Suppressor macrophage treated with lipopolysaccharide for 1 hour (primary cell): ENCODE results near the gene TAOK3.
A peak's percentile ranks its signal among the peaks of the same experiment; 100 is the strongest.
"Not testable (repeated sequence)": the region's sequence is repeated elsewhere in the genome, so short reads cannot be mapped to it uniquely, and the experiment has no call there.

ENCODE experiments used
- DNase-seq, 3 donors: peaks; one replicate each; pipeline ENCODE4 v3.0.0-alpha.2; 2020 to 2022

Gene TAOK3

DNA sequence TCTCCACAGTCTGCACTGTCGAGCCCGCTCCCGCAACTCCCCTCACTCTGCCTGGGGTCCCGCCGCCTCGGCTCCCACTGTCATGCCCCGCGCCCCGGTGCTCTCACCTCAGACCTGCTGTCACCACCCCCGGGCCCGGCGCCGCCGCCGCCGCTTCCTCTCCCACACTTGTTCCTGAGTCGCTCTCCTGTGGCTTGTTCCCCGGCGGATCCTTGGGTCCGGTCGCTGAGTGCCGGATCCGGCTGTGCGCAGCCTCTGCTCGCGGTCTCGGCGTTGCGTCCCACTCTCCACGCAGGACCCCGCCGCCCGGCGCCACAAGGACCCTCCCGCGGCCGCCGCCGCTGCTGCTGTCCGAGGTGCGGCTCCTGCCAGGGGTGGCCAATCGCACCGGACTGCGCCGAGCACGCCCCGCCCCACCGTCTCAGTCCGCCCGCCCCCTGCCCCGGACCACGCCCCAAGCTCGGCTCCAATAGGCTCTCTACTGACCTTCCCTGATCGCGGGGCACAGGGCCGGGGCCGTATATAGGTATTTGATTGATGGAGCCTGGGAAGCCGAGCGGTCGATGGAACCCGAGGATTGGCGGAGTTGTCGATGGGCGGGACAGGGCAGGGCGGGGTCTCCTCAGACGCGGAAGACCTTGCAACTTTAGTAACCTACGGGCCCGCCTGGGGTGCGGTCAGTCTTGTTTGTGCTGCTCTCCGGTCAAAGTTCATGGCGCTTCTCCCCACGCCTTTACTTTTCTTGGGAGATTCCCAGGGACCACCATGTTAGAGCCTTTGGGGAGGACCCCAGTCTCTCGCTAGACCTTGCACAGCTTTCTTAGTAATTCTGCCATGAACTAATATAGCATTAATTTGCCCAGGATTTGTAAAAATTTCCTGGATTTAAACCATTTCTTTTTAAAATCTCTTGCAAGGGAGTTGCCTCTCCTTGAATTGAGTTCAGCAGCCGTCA, at the start of gene TAOK3:
Gene TAOK3 (minus strand): TSS at position 367 of the 955 bp plus-strand sequence. CDS start 117,340 bp downstream, outside the sequence.
- peak; percentile 99 for DNase-seq

DNA sequence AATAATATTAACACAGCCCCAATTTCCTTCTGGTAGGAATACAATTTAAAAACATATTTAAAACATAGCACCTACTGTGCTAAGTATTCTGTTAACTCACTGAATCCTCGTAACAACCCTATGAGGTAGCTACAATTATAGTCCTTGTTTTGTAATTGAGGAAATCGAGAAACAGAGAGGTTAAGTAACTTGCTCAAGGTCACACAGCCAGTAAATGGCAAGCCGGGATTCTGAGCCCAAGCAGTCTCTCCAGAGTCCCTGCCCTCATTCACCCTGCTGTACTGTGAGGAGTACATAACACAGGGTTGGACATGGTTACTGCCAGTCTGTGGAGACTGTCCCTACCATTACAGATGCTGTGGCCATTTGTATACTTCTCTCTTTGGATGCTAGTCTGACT, 48.0 kb upstream of the TAOK3 start:
- no peak for DNase-seq

DNA sequence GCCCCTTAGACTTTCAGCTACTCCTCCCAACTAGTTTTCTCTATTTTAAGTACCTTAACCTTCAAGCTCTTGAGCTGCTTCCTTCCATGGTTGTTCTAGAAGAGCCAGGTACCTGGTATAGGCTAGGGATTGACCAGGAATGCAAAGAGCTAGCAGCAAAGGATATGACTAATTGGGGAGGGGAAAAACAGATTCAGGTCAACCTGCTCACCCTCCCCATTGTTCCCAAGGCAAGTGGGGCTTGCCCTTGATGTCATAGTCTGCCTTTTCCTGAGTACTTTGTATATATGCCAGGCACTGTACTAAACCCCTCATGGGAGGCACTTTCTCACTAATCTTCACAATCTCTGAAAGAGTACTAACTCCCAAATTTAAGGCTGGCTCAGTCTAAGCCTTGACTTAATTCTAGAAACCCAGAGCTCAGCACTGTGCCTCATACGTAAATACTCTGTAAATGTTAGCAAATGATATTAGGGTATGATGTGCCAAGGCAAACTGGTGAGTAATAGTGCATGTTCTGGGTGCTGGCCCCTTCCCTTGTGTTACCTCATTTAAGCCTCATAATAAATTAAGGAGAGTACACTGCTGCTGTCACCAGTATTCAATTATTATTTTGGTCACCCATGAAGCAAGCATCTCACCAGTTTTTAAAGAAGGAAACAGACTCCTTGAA, 45.8 kb upstream of the TAOK3 start:
- no peak for DNase-seq

DNA sequence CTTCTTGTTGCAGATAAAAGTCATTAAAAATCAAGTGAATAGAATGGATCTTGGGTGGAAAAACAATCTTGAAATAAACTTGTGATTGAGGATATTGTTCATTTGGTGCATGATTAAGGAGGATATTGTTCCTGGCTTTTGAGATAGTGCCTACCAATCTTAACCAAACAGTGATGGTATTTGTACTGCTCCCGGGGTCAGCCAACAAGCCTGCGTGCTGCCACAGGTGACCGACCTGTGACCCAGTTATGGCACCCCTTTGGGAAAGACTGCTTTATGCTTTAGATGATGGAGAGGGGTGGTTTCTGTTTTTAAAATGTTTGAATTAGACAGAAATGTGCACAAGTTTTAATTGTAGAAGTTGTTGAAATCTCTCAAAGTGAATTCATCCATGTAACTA, 45.2 kb upstream of the TAOK3 start:
- no peak for DNase-seq

DNA sequence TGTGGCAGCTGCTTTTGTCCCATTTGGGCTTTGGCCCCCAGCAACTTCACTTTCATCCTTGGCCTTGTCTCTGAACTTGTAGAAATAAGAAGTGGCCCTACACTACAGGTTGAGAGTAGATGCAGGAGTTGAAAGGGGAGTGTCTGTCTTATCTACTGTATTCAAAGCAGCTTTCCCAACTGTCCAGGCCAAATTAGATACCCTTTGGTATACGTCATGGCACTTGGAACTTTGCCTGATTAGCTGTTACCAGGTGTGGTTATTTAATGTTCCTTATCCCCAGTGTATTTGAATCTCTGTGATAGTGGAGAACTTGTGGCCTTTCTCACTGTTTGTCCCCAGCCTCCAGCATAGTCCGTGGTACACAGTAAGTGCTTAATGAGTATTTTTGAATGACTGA, 37.1 kb upstream of the TAOK3 start:
- no peak for DNase-seq

DNA sequence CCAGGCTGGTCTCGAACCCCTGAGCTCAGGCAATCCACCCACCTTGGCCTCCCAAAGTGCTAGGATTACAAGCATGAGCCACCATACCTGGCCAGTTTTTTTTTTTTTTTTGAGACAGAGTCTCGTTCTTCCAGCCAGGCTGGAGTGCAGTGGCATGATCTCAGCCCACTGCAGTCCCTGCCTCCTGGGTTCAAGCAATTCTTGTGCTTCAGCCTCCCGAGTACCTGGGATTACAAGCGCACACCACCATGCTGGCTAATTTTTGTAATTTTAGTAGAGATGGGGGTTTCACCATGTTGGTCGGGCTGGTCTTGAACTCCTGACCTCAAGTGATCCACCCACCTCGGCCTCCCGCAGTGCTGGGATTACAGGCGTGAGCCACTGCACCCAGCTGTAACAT, 35.5 kb upstream of the TAOK3 start:
- DNase-seq, result not testable (repeated sequence)

DNA sequence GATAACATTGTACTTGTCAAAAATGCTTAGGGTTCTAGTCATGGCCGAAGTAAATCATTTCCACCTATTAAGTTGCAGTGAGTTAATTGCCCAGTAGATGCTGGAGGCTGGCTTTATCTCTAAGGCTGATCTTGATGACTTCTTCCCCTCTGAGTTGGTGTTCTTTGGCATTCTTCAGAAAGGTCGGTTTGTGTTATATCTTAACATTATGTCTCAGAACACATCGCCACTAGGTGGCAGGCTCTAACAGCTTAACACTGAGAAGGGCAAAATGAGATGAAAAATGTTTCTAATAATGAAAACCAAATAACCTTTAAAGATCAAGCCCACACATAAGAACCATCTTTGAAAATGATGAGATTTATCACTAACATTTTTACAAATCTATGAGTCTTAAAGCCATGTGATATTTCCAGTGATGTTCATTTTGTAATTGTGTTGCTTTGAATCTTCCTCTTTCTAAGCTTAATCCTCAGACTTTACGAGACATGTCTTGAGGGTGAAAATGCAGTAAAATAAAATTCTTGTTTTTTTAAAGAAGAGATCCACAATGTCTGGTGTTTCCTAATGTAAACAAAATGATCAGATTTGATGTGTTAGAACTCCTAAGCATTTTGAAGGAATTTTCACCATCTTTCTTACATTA, 32.3 kb upstream of the TAOK3 start:
- peak; percentile 58 to 78 (median 72) for DNase-seq

DNA sequence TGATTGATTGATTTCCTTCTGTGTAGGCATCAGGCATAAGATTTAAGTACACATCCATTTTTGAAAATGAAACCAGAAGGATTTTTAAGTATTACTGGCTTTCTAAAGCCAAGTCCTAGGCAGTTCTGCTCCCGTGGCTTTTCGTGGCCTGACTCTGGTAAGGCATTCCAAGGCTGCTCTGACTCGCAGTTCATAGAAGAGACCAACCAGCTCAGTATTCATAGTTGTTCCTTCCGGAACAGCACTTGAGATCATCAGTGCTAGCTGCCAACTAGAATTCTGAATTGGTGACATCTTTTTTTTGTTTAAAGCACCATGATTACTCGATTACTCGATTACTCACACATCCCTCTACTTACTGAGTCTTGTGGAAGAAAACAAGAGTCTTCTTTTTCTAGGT, 29.5 kb upstream of the TAOK3 start:
- DNase-seq, result no peak

DNA sequence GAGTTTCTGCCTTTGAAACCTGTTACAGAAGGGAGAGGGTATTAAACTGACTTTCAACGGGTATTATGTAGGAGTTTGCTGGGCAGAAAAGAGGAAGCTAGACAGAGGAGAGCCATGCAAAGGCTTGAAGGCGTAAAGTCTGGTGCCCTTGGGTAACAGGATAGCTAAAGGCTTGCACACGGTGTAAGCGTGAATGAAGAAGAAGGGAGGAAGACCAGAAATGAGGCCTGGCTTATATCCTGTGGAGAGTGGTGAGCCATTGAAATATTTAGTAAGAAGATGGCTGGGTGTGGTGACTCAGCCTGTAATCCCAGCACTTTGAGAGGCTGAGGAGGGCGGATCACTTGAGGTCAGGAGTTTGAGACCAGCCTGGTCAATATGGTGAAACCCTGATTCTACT, 26.2 kb upstream of the TAOK3 start:
- DNase-seq, result peak; percentile 46 to 47 (median 46)

DNA sequence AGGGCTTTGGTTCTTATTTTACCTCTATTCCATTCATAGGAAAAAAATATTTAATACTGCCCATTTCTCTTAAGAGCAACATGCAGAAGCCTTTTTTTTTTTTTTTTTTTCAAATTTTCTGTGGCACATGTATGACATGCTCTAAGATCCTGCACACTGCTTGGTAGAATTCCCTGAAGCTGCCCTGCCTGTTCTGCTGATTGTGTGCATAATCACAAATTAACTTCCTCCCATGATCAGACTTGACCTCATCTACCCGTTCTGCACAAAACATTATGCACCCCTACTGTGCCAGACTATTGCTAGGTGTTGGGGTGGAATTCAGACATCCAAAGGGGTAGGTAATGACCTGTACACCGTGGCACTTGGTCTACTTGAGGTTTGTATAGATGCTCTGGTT, 25.8 kb upstream of the TAOK3 start:
- peak in 1 of 3 donors; percentile 10 for DNase-seq

DNA sequence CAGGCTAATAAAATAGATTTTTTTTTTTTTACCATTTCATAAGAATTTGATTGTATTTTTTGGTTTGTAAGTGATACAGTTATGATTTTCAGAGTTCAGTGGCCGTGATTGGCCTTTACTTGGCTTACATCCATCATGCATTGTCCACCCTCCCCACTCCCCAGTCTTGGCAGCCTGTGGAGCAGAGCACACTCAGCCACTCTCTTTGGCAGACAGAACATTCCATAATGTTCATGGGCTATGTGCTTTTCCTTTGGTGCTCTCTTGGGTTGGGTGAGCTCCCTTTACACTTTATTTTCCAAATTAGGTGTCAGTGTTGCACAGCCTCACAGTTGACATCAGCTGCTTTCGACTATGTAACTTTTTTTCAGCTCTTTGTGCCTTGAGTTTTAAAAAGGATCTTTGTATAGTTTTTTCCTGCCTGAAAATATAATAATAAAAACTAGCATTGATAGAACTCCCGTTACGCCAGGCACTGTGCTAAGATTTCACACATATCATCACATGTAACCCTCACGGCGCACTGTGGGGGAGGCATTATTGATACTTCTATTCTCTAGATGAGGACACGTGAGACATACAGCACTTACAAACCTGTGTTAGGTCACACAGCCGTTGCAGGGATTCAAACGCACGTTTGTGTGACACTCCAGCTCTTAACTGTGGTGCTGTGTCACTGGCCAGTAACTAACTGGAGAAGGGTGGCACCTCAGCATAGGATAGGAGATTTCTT, 25.2 kb upstream of the TAOK3 start:
- DNase-seq, result no peak

DNA sequence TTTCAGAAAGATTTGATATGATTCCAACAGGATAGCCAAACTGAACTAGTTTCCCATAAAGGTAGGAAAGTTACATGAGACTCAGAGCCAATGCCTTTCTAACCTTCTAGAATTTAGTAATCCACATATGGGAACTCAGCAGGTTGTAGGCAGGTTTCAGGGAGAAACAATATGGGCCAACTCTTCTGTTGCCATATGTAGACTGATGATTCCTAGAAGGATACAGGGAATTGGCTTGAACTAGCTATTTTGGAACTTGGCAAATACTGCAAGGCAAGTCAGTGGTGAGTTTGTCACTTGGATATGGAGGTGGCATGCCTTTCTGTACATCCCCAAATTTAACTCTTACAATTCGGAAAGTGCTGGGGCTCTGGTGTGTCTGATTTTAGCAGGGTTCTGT, 19.1 kb upstream of the TAOK3 start:
- DNase-seq, result no peak

DNA sequence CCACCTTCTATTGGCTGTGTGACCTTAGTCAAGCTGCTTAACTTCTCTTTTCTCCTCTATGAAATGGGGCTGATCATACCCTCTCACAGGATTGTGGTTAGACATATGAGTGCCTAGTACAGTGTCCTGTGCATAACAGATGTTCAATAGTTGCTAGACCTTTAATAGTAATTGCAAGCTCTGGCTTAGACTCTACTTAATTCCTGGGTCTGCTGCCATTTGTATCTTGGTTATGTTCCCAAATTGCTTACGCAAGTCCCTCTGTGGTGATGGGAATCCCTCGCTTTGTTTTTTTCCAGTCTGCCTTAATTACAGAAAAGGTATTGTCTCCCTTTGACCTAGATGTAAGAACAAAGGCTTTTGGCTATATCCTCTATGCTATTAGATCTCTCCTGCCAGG, 18.7 kb upstream of the TAOK3 start:
- DNase-seq, result no peak

DNA sequence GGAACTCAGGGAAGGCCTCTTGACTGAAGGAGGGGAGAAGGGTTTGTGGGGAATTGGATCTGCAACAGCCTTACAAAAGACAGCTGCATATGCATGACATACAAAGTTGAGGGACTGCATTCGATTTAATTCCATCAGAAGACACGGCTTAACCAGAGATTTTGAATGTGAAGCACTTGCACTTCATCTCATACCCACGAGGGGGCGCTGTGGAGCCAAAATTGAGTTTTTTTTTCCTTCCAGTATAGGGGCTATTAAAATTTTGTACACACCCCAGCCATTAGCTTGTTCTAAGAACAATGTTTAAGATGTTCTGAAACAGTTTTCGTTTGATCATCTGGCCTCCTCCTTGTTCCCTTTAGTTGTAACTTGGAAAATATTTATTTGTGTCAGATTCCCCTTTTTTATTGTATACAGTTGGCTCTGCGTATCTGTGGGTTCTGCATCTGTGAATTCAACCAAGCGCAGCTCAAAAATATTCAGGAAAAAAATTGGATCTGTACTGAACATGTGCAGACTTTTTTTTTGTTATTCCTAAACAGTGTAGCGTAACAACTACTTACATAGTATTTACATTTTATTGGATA, 5.3 kb upstream of the TAOK3 start:
- peak; percentile 64 to 72 (median 65) for DNase-seq

DNA sequence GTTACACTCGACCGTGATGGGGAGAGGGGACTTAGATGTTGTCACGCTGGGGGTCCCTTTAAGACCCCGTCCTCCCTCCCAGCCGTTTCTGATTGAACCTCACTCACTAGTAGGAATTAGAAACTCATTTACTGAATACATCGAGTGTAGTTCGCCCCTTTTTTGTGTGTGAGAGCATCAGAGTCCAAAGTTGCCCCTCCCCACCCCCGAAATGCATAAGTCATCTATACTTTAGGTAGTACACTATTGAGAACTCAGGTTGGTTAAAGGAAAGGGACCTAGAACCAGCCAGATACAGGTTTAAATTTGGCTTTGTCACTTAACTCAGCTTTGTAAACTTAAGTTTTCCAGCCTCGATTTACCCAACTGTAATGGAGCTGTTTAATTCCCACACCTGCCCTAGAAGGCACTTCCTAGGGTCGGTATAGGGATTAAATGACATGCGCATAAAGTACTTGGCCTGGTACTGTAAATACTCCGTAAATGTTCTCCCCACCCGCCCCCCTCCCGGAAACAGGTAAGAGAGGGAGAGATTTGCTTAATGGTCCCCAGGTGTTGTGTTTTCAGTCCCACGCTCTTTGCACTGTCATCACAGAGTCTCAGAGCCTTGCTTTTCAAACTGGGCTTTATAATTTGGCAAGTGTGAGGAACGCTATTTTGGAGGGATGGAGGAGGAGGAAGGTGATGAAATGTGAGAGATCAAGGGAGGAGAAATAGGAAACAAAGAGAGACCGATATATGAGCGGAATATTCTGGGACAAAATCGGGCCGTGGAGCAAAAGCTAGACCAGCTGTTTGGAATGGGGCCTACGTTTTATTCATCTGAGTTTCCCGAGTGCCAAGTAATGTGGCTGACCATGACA, 4.5 kb upstream of the TAOK3 start:
- no peak for DNase-seq

DNA sequence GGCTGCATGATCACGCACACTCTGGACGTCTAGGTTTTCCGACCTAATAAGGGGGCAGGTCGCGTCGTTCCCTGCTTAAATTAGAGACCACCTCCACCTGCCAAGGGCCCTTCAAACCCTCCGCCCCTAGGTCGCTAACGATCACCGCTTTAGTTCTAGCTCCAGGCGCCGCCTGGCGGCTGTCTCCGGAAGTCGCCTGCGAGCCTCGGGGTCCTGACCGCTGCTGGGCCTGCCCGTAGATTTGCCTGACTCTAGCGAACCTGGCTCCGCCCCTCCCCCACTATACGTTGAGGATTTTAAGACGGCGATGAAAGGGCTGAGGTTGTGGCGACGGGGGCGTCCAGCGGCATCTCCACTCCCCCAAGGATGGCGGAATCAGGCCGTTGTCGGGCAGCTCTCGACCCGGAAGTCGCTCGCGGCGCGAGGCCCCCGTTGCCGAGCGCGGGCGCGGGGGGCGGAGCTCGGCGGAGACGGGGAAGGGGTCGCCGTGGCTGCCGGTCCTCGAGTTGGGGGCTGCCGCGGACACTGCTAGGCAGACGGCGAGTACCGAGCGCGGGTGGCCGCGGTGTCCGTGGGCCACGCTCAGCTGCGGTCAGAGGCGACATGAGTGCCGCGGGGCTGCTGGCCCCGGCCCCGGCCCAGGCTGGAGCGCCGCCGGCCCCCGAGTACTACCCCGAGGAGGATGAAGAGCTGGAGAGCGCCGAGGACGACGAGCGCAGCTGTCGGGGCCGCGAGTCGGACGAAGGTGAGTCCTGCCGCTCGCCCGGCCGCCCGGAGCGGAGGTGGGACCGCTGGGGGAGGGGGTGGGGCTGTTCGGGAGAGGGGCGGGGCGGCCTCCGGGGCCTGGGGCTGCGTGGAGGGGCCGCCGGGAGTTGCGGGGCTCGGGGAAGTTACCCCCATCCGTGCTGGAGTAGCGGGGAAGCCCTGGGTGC, 3.6 kb upstream of the TAOK3 start, which contains the start of gene SUDS3:
Gene SUDS3 (plus strand): TSS at position 467 of the 932 bp plus-strand sequence. CDS start 137 bp downstream, at position 604.
- DNase-seq, result peak; percentile 89 to 94 (median 94)

DNA sequence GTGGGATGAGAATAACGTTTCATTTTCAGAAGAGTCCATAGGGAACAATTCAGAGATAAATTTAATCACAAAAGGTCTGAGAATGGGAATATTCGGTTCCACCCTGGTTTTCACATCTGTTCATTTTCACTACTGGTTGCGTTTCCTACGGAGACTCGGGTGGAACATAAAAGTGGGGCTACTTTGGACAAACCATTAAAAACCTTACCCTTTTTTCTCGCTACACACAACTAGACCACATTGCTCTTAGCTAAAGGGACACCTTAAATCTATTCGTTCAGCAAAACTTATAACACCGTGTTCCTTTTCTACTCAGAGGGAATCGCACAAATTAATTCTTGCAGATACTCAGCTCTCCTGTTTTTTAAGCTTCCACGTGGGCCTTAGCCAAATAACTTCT, 2.6 kb upstream of the TAOK3 start:
- DNase-seq, result no peak

DNA sequence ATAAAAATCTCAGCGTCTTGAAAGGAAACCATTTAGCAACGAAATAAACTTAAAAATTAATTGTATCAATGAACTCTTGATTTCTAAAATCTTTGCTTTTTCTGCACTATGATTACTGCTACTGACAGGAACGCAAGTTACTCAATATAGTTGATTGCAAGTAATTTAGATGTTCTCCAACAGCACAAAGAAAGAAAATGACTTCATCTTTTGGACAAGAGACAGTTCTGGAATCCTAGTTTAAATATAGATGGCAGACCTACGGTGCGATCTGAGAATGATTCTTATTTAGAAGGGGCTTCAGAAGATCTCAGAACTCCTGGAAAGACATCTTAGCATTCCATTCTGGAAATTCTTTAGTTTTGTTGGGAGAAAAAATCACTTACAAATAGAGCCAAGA, 2.2 kb upstream of the TAOK3 start:
- DNase-seq, result no peak

DNA sequence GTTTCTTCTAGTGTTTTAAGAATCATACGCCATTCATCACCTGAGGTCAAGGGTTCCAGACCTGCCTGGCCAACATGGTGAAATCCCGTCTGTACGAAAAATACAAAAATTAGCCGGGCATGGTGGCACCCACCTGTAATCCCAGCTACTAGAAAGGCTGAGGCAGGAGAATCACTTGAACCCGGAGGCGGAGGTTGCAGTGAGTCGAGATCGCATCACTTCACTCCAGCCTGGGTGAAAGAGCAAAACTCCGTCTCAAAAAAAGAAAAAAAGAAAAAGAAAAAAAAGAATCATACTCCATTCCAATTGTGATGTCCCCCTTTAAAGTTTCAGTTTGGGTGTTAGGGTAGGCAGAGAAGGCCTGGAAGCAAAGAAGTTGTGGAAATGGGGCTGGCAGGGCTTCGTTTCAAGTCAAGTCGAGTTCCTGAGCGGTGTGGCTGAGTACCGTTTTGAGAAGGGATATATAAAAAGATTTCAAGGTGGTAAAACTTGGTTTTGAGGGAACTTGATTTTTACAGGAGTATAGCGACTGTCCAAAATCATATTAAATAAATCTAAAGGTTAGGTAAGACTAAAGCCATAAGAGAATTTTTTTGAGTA, 1.5 kb upstream of the TAOK3 start:
- no peak for DNase-seq

DNA sequence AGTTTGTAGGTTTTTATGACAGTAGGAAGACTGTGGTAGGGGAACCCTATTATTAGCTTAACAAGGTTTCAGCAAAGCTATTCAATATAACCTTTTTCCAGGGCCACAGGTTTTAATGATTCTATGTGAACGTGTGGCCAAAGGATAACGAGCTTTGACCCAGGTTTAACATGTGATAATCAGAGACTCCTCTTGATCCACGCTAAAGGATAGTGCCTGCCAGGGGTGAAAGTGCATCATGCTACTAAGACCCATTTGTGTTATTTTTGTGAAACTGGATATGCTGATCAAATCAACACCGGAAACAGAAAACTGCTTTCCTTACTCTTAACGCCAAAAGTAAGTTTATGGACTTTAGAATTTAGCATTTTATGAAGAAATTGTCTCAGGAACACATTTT, 909 bp upstream of the TAOK3 start:
- DNase-seq, result no peak
